C4-2B (cell line): ENCODE results near the gene IL1RL1.

ENCODE experiments used
- CTCF ChIP-seq: fragments of 450-650 bp; conservative IDR thresholded peaks from 2 replicates; pipeline ENCODE4 v1.5.1; 2017; ENCODE audit warnings: mild to moderate bottlenecking
- ZFX ChIP-seq: fragments of 450-650 bp; IDR thresholded peaks from 2 replicates; pipeline ENCODE4 v1.6.1; 2017

GRCh38 chr2:102315921-102316320, 4.6 kb downstream of the IL1RL1 start:
- TF ChIP-seq CTCF (no peak), ZFX (no peak)
